K562 (cell line): ENCODE measurements around the gene EPB42. TPM values are rescaled to one million over a fixed set of nuclear protein-coding genes. Genes with fewer than 3 reads are reported as not detected.
A peak's percentile ranks its signal among the peaks of the same experiment; 100 is the strongest.

Source experiments
- CCNT2 ChIP-seq: IDR thresholded peaks from 2 replicates; pipeline ENCODE4 v1.6.1; 2011; ENCODE audit warnings: borderline replicate concordance, low read depth, mild to moderate bottlenecking, moderate library complexity, mixed read lengths, low read length; ENCODE audit not compliant: insufficient read length; ENCODE audit errors: extremely low read depth
- GATAD2B ChIP-seq: fragments of 450-650 bp; IDR thresholded peaks from 2 replicates; pipeline ENCODE4 v1.6.1; 2017; ENCODE audit warnings: mild to moderate bottlenecking, borderline replicate concordance
- HMGN3 ChIP-seq: IDR thresholded peaks from 2 replicates; pipeline ENCODE4 v1.6.1; 2011; ENCODE audit warnings: borderline replicate concordance, low read depth, mild to moderate bottlenecking, mixed read lengths, low read length; ENCODE audit not compliant: insufficient read length; ENCODE audit errors: extremely low read depth
- PML ChIP-seq: IDR thresholded peaks from 2 replicates; pipeline ENCODE4 v1.6.1; 2012; ENCODE audit warnings: low read length, inconsistent platforms
- PPARD ChIP-seq: fragments of 250-450 bp; sonication (Bioruptor Pico); IDR thresholded peaks from 2 replicates; pipeline ENCODE4 v1.8.0; 2022; ENCODE audit warnings: inconsistent platforms, mild to moderate bottlenecking, moderate library complexity
- ZBED1 ChIP-seq: IDR thresholded peaks from 2 replicates; pipeline ENCODE4 v1.6.1; 2014
- ZBTB11 ChIP-seq, 3 experiments: fragments of 200-800 bp in 1 of 3; fragments of 250-450 bp in 1 of 3; fragments of 450-650 bp in 1 of 3; sonication (Bioruptor Pico) in 1 of 3; sonication (Bioruptor generic) in 1 of 3; formaldehyde crosslinking in 1 of 3; IDR thresholded peaks; 2 replicates each; pipeline versions ENCODE4 v1.6.1 to v1.8.0; 2016 to 2022; ENCODE audit warnings: mild to moderate bottlenecking in 2 of 3, missing genetic modification characterization in 2 of 3, missing compliant biosample characterization in 1 of 3, moderate library complexity in 1 of 3
- ZNF143 ChIP-seq: sonication (generic); formaldehyde crosslinking; IDR thresholded peaks from 2 replicates; pipeline ENCODE4 v1.9.0; 2022; ENCODE audit warnings: mild to moderate bottlenecking, missing genetic modification reagents
- ZNF592 ChIP-seq: fragments of 450-650 bp; IDR thresholded peaks from 2 replicates; pipeline ENCODE4 v1.6.1; 2017; ENCODE audit warnings: antibody characterized with exemption, mild to moderate bottlenecking
- polyA plus RNA-seq, 8 experiments: library from polyadenylated mRNA; depleted of rRNA in 4 of 8; stranded (reverse) in 5 of 8; unstranded in 3 of 8; fragments of >200 nt; fragmentation: Nextera tagmentation in 2 of 8; fragmentation: Illumina TruSeq in 1 of 8; extraction: Ambion mirVana in 2 of 8; extraction: Trizol in 1 of 8; gene quantifications; 2 replicates each; pipeline versions ENCODE4 v1.2.1 to v1.2.3, GENCODE V29; 2011 to 2014; ENCODE audit warnings: inconsistent platforms in 1 of 8, missing spikeins in 1 of 8
- total RNA-seq, 7 experiments: library from RNA; depleted of rRNA in 6 of 7; stranded (reverse); fragments of >200 nt in 6 of 7; fragmentation: Illumina TruSeq in 2 of 7; extraction: Trizol in 2 of 7; gene quantifications; 2 replicates each; pipeline versions ENCODE4 v1.2.1 to v1.2.3, GENCODE V29; 2011 to 2021; ENCODE audit warnings: low replicate concordance in 1 of 7
- TF ChIP-seq, protein P1 (sequence below): fragments of 250-450 bp; sonication (Bioruptor Pico); IDR thresholded peaks from 2 replicates; pipeline ENCODE4 v1.8.0; 2022; ENCODE audit warnings: moderate library complexity, mild to moderate bottlenecking, inconsistent platforms
- TF ChIP-seq, protein P2 (sequence below): conservative IDR thresholded peaks from 2 replicates; pipeline ENCODE4 v1.6.1; 2011; ENCODE audit warnings: low read depth, mild to moderate bottlenecking, low read length; ENCODE audit not compliant: control insufficient read depth
- TF ChIP-seq, protein P3 (sequence below), 2 experiments: fragments of 200-800 bp in 1 of 2; sonication (Bioruptor generic) in 1 of 2; sonication (generic) in 1 of 2; formaldehyde crosslinking in 1 of 2; IDR thresholded peaks in 1 of 2; conservative IDR thresholded peaks in 1 of 2; 2 replicates each; pipeline versions ENCODE4 v1.5.0 to v1.6.1; 2016 to 2020; ENCODE audit warnings: missing compliant biosample characterization in 1 of 2, missing genetic modification characterization in 1 of 2, missing genetic modification reagents in 1 of 2

The EPB42 gene
- total and polyA plus RNA-seq, 9 of the 15 experiments (the other 6 are each of a cell fraction or from before 2014, with no cell fraction given) = 0.38 to 2.3 (median 1.4) TPM

DNA sequence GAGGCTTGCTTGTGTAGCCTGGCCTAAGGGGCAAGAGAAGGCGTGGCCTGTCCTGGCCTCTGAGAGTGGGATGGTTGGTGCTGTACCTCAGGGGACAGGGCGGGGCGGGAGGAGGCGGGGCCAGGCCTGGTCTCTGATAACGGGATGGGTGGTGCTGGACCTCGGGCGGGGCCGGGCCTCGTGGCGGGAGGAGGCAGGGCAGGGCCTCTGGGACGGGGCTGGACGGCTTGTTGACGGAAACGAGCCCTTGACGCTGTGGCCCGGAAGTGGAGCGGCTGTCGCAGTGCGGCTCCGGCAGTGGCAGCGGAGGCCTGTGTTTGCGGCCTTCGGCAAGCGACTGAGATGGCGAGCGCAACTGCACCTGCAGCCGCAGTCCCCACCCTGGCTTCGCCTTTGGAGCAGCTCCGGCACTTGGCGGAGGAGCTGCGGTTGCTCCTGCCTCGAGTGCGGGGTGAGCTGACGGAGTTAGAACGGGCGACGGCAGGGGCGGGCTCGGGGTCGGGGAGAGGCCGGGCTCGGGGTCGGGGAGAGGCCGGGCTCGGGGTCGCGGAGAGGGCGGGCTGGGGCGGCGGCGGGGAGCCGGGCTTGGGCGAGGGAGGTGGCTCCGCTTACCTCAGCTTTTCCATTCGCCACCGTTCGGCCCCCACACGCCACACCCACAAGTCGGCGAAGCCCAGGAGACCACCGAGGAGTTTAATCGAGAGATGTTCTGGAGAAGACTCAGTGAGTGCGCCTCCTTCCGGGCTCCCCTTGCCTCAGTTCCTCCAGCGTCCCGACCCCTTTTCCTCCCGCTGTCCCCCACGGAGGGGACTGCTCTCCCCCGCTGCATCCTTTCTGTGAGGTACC is 35.4 kb downstream of the EPB42 start, which contains the start of gene CCNDBP1 (continued):
- TF ChIP-seq ZBTB11 (CRISPR knock-in tag; IDR thresholded peaks at IDR 0.05) = peak in 1 of 3 experiments; percentile 88; a peak in 3 of 6 replicates
- TF ChIP-seq, protein P1, sequence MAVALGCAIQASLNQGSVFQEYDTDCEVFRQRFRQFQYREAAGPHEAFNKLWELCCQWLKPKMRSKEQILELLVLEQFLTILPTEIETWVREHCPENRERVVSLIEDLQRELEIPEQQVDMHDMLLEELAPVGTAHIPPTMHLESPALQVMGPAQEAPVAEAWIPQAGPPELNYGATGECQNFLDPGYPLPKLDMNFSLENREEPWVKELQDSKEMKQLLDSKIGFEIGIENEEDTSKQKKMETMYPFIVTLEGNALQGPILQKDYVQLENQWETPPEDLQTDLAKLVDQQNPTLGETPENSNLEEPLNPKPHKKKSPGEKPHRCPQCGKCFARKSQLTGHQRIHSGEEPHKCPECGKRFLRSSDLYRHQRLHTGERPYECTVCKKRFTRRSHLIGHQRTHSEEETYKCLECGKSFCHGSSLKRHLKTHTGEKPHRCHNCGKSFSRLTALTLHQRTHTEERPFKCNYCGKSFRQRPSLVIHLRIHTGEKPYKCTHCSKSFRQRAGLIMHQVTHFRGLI (CRISPR knock-in tag) = no peak
- no peak for TF ChIP-seq PPARD
- TF ChIP-seq ZNF143 = no peak; the same call in 1 of the 2 replicates
- TF ChIP-seq, protein P2, sequence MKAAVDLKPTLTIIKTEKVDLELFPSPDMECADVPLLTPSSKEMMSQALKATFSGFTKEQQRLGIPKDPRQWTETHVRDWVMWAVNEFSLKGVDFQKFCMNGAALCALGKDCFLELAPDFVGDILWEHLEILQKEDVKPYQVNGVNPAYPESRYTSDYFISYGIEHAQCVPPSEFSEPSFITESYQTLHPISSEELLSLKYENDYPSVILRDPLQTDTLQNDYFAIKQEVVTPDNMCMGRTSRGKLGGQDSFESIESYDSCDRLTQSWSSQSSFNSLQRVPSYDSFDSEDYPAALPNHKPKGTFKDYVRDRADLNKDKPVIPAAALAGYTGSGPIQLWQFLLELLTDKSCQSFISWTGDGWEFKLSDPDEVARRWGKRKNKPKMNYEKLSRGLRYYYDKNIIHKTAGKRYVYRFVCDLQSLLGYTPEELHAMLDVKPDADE = peak; percentile 93
- TF ChIP-seq PML = peak; percentile 52; the same call in 1 of the 2 replicates
- TF ChIP-seq ZNF592 = no peak
- TF ChIP-seq, protein P3, sequence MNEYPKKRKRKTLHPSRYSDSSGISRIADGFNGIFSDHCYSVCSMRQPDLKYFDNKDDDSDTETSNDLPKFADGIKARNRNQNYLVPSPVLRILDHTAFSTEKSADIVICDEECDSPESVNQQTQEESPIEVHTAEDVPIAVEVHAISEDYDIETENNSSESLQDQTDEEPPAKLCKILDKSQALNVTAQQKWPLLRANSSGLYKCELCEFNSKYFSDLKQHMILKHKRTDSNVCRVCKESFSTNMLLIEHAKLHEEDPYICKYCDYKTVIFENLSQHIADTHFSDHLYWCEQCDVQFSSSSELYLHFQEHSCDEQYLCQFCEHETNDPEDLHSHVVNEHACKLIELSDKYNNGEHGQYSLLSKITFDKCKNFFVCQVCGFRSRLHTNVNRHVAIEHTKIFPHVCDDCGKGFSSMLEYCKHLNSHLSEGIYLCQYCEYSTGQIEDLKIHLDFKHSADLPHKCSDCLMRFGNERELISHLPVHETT (CRISPR knock-in tag; conservative IDR thresholded peaks at IDR 0.05 in 1 of 2, IDR thresholded peaks at IDR 0.05 in 1 of 2) = no peak
- TF ChIP-seq GATAD2B = no peak; the same call in 1 of the 2 replicates
- TF ChIP-seq ZBED1 = no peak
- TF ChIP-seq HMGN3 = peak; percentile 96
- peak; percentile 91 for TF ChIP-seq CCNT2
